NCI-H146 treated with DMSO at 0.1 percent for 48 hours (cell line): ENCODE results near the gene USP34.

Experiments
- DNase-seq: peaks from one replicate; lab custom pipeline; 2025; ENCODE audit not compliant: unreplicated experiment; lab: John Stamatoyannopoulos, UW

The USP34 gene

DNA sequence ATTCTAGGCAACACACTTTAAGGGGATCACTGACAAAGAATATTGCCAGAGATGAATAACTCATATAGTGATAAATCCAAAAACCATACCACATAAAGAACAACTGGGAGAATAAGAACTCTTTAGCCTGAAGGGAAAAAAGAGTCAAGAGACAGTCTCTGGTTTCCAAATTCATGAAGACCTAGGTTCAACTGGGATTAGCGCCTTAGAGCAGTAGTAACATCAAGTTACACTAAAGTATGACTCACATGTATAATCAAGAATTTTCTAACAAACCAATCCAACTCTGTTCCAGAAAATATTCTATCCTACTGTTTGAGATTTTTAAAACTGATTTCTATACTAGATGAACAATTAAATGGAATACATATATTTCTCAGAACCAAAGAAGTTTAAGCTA lies 93.8 kb downstream of the USP34 start:
- DNase-seq = no peak

DNA sequence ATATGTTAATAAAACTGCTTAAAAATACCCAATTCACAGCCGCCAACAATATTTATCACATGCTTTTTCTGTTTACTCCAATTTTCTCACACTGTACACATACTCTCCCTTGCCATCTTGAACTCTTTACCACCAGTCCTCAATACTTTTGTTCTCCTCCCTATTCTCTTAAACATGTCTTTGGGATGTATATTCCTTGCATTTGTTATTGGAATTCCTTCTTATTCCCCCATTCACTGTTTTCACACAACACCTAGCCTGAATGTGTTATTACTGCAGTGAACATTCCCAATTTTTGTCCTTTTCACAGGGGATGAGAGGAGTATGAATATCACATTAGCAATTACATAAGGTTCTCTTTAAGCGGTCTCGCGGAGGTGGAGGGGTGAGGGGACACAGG lies 94.7 kb downstream of the USP34 start:
- DNase-seq = no peak

DNA sequence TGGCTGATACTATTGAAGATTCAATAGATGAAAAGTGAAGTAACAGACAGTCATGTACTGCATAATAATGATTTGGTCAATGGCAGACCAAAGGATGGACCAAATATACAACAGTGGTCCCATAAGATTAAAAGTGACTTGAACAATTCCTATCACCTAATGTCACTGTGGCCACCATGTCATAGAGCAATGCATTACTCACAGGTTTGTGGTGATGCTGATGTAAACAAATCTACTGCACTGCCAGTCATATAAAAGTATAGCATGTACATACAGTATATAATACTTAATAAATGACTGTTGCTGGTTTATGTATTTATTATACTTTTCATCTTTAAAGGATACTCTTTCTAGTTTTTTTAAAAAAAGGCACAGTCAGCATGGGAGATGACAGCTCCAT lies 99.9 kb downstream of the USP34 start:
- DNase-seq = no peak

DNA sequence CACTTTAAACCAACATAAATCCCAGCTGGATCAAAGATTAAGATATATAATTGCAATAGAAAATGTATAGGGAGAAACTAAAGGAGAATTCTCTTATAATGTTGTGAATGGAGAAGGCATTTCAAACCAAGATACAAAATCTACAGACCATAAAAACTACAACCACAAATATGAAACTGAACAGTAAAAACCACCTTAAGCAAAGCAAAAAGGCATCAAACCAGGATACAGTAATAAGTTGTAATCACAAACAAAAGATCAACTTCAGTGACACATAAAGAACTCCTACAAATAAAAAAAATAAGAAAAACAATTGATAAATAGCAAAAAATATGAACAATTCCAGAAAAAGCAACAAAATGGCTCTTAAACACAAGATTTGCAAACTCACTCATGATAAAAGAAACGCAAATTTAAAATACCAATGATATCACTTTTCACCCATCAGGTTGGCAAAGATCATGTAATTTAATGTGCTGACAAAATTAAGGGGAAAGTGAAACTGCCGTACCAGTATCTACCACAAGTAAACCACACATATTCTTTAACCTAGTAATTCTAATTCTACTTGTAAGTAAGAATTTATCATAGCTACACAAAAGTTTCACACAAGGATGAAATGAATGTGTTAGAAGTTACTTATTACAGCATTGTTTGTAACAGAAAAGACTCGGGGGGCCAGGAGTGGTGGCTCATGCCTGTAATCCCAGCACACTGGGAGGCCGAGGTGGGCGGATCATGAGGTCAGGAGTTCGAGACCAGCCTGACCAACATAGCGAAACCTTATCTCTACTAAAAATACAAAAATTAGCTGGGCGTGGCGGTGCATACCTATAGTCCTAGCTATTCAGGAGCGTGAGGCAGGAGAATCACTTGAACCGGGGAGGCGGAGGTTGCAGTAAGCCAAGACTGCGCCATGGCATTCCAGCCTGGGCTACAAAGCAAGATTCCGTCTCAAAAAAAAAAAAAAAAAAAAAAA lies 101.9 kb downstream of the USP34 start:
- no peak for DNase-seq

DNA sequence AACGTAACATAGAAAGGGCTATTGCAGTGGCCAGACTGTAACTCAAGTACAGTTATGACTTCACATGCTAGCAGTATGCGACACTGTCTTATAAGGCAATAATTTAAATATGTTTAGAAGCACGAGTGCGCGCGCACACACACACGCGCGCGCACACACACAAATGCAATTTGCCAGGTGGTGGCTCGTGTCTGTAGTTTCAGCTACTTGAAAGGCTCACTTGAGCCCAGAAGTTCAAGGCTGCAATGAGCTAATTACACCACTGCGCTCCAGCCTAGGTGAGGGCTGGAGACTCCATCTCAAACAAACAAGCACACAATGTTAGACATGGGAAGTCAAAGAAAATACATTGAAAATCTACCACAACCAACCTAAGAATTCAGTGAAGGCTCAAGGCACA lies 103.7 kb downstream of the USP34 start:
- no peak for DNase-seq

DNA sequence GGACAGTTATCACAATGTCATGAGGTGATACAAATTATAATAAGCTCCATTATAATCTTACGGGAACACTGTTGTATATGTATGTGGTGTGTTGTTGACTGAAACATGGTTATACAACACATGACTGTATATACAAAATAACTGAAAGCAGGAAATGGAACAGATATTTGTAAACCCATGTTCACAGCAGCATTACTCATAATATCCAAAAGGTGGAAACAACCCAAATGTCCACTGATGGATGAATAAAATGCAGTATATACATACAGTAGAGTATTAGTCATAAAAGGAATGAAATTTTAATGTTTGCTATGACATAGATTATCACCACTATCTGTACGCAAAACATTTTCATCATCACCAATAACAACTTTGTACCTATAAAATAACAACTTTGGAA lies 107.3 kb downstream of the USP34 start:
- no peak for DNase-seq

DNA sequence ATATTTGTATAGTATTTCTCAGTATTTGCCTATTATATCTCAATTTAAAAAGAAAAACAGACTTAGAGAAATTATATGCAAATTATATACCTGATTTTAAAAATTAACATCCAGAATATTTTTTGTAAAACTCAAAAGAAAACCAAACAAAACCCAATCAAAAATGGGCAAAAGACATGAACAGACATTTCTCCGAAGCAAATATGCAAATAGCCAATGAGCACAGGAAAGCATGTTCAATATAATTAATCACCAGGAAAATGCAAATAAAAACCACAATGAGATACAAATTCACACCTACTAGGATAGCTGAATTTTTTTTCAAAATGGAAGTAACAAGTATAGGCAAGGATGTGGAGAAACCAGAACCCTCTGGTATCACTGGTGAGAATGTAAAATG lies 108.0 kb downstream of the USP34 start:
- no peak for DNase-seq

DNA sequence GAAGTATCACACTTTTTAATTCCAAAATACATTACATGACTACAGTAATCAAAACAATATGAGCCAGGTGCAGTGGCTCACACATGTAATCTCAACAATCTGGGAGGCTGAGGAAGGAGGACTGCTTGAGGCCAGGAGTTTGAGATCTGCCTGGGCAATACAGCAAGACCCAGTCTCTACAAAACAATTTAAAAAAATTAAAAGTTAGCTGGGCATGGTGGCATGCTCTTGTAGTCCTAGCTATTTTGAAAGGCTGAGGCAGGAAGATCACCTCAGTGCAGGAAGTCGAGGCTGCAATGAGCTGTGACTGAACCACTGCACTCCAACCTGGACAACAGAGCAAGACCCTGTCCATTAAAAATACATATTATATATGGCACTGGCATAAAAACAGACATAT lies 109.8 kb downstream of the USP34 start:
- no peak for DNase-seq

DNA sequence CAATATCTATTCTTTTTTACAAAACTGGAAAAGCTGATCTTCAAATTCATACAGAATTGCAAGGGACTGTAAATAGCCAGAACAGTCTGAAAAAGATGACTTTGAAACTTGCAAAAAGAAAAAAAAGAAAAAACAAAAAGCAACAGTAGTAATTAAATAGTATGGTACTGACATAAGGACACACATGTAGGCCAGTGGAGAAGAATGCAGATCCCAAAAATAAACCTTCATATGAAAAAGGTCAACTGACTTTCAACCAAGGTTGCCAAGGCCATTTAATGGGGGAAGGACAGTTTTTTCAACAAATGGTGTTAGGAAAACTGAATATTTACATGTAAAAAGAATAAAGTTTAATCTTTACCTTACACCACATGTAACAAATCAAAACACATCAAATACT lies 111.8 kb downstream of the USP34 start:
- DNase-seq = no peak

DNA sequence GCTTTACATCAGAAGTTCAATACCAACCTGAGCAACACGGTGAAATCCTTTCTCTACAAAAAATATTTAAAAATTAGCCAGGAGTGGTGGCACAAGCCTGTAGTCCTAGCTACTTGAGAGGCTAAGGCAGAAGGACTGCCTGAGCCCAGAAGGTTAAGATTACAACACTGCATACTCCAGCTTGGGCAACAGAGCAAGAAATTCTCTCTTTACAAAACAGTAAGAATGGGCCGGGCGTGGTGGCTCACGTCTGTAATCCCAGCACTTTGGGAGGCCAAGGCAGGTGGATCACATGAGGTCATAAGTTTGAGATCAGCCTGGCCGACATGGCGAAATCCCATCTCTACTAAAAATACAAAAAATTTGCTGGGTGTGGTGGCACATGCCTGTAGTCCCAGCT lies 113.2 kb downstream of the USP34 start:
- no peak for DNase-seq

DNA sequence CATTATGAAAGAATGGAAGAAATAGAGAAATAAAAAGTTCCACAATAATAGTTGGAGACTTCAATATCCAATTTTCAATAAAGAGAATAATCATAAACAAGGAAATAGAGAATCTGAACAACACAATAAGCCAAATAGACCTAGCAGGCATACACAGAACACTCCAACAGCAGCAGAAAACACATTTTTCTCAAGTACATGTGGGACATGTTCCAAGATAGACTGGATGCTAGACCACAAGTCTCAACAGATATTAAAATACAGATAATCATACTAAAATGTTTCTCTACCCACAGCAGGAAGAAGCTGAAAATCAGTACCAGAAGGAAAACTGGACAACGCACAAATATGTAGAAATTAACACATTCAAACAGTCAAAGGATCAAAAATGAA lies 113.9 kb downstream of the USP34 start:
- no peak for DNase-seq

DNA sequence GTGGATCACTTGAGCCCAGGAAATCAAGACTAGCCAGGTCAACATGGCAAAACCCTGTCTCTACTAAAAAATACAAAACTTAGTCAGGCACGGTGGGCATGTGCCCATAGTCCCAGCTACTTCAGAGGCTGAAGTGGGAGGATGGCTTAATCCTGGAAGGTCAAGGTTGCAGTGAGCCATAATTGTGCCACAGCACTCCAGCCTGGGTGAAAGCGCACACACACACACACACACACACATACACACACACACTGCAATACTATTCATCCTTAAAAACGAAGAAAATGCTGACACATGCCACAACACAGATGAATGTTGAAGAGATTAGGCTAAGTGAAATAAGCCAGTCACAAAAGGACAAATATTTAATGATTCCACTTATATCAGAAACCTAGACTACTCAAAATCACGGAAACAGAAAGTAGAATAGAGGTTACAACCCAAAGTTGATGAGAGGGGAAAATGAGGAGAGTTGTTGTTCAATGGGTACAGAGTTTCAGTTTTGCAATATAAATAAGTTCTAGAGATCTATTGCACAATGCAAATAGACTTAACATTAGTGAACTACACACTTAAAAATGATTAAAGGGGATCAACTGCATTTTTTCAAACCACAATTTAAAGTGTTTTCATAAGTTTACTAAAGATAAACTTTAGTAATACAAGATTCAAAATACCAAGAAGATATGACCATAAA lies 114.5 kb downstream of the USP34 start:
- DNase-seq = no peak

DNA sequence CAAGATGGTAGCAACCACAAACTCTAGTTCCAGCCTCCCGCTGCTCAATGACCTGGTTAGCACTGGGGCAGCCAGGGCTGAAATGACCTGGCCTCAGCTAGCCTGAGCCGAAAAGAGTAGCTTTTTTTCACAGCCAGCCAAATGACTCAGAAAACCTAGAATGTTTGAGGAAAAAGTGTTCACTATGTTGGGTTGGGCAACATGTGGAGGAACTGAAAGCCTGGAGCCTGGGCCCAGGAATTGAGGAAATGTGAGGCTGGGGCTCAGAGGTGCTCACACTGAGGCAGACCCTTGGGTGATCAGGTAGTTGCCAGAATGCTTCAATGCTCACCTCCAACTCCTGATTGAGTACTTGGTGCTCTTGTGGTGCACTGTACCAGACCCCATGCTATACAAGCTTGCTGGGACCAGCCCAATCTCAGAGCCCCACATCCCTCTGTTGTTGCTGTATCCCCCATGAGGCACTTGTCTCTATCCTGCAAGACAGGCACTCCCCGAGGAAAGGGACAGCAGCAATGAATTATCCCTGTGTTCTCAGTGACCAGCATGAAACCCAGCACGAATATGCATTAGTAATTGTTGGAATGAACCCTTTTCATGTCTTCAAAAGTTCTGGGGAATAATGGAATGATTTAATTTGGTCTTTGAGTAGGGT lies 116.2 kb downstream of the USP34 start:
- DNase-seq = no peak

DNA sequence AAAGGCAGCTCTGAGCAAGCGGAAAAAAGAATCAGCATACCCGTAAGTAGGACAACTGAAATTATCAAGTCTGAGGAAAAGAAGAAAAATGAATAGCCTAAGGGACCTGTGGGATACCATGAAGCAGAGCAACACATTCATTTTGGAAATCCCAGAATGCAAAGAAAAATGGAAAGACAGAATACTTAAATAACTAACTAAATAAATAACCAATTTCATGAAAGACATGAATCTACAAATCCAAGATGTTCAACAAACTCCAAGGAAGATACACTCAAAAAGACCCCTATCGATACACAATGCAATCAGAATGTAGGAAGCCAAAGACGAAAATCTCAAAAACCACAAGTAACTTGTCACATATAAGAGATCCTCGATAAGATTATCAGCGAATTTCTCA lies 117.0 kb downstream of the USP34 start:
- DNase-seq = no peak

DNA sequence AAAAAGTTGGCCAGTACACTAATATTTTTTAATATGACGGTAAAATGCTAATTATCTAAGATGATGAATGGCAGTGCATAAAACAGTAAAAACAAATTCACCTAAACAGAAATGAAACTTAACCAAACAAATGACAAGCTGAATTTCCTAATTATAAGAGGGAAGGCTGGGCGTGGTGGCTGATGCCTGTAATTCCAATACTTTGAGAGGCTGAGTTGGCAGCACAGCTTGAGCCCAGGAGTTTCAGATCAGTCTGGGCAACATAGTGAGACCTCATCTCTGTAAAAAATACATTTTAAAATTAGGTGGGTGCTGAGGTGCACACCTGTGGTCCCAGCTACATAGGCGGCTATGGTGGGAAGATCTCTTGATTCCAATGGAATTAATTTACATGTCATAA lies 120.1 kb downstream of the USP34 start:
- no peak for DNase-seq

DNA sequence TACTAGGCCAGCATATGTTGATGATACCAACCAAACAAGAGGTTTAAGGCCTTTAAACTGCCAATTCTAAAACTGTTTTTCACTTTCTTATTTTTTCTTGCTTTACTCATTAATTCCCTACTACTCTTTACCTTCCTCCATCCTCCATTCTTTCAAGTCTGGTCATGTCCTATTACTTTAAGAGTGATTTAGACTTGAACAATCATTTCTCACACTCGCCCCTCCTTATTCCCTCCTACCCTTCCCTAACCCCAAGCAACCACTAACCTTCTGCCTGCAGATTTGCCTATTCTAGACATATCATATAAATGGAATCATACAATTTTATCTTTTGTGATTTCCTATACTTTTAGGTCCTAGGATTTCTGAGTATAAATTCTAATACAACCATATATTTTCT lies 127.7 kb downstream of the USP34 start:
- no peak for DNase-seq

DNA sequence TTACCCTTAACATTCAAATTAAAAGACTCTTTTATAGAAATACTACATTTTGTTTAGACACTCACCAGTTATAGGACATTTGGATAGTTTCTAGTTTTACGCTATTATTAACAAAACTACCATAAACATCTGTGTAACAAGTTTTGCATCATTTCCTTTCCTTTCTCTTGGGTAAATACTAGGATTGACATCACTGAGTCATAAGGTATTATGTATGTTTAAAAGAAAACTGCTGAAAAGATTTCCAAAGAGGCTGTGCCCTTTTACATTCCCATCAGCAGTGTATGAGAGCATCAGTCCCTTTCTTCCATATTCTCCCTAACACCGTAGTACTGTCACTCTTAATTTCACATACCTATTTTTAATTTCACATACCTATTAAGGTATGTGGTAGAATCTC lies 130.6 kb downstream of the USP34 start:
- no peak for DNase-seq

DNA sequence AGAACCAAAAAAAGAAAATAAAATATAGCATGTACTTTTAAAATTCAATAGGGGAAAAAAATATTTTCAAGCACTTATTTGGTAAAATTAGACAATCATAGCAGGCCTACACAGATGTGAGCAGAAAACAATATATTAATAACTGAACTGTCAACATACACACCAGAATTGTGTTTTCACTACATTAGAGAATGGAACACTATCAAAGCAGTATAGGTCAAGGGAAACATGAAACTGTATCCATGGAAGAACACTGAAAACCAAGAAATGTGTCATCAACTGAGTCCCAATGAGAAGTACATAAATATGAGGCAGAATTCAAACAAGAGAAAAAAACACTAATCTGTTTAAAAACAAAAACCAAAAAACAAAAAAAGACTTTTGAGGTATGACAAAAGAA lies 132.4 kb downstream of the USP34 start:
- no peak for DNase-seq

DNA sequence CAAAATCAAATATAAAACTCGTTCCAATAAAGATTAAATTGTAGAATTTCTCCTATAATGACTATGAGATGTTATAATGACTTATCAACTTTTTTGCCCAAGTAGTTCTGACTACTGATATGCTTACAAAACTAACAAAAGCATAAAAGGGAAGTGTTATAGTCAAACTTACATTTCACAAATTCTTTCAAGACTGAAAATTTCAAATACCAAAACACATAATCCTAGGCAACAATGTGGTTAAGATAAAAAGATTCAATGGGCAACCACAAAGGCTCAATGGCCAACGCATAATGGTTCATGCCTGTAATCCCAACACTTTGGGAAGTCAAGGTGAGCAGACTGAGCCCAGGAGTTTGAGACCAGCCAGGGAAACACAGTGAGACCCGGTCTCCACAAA lies 135.7 kb downstream of the USP34 start:
- no peak for DNase-seq

DNA sequence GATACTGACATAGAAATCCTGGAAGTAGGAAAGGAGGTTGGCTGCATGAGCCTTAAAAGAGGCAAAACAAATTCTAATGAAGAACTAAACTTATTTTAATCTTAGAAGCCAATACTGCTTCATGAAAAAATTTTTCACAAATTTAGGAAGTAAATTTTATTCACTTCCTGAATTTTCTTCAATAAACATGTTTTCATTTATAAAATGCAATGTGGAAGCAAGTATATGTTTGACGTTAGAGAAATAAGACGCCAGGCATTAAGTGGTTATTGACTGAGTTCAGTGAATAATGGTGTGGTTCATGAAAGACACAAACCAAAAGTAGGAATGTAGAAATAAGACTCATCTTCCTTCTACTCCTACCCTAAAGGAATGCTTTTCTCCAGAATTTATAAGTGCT lies 136.4 kb downstream of the USP34 start:
- no peak for DNase-seq

DNA sequence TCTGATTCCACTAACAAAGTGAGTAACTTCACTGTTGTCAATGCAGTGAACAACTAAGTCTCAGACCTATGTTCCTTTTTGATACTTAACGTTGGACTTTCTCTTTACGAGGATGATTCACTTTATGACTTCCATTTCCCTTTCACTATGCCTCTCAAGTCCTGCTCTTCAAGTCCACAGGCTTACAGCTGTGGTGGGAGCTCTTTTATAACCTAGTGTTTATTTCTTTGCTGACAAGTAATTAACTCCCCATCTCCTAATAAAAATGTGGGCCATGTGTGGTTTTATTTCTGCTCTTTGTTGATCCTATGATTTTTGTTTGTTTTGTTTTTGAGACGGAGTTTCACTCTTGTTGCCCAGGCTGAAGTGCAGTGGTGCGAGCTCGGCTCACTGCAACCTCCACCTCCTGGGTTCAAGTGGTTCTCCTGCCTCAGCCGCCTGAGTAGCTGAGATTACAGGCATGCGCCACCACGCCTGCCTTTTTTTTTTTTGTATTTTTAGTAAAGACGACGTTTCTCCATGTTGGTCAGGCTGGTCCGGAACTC lies 142.1 kb downstream of the USP34 start:
- DNase-seq = no peak

DNA sequence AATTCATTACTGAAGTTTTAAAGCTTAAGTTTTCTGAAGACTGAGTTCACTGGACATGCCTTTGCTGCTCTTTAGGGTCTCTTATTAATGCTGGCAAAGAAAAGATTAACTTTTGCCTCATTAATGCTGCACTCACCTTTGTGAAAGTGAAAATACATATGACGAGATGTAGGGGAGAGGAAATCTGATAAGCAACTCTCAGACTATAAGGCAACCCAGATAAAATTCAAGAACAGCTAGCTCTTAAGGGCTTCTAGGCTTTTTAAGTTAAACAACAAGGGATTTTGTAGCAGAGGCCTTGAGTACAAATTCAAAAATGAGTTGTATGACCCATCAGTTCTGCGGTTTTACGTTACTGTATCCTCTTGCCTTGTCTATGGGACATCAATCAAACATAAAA lies 143.7 kb downstream of the USP34 start:
- no peak for DNase-seq
